Small intestine (tissue), 16 donors: Measurements from ENCODE around the gene VDR. TPM values are rescaled to one million over a fixed set of nuclear protein-coding genes. Genes with fewer than 3 reads are reported as not detected.

Experiments used
- DNase-seq, 2 donors: peaks; one replicate each; pipeline versions ENCODE4 v3.0.0 to v3.0.0-alpha.2; 2013
- FAIRE-seq: peaks from 2 replicates; lab custom pipeline; 2012; peaks lifted over from hg19 to GRCh38; lab: Jason Lieb, UNC
- H3K27ac ChIP-seq, 3 donors: one replicate each; pipeline ENCODE4 v1.5.1; 2013; ENCODE audit warnings: low read length in 2 of 3, mild to moderate bottlenecking in 2 of 3, control low read depth in 1 of 3, inconsistent platforms in 1 of 3, low read depth in 1 of 3, moderate library complexity in 1 of 3
- H3K27me3 ChIP-seq, 3 donors: one replicate each; pipeline ENCODE4 v1.6.1; 2013; ENCODE audit warnings: low read length in 3 of 3, inconsistent platforms in 1 of 3; ENCODE audit not compliant: control insufficient read depth in 3 of 3, insufficient read depth in 3 of 3
- H3K36me3 ChIP-seq, 3 donors: one replicate each; pipeline ENCODE4 v1.6.1; 2013; ENCODE audit warnings: low read length in 3 of 3, inconsistent platforms in 1 of 3, low read depth in 1 of 3, mild to moderate bottlenecking in 1 of 3, moderate library complexity in 1 of 3; ENCODE audit not compliant: control insufficient read depth in 3 of 3, insufficient read depth in 2 of 3
- H3K4me1 ChIP-seq, 3 donors: one replicate each; pipeline ENCODE4 v1.6.1; 2013; ENCODE audit warnings: low read length in 2 of 3, inconsistent platforms in 1 of 3, low read depth in 1 of 3, mild to moderate bottlenecking in 1 of 3, moderate library complexity in 1 of 3; ENCODE audit not compliant: control insufficient read depth in 3 of 3, insufficient read depth in 2 of 3
- H3K4me3 ChIP-seq, 3 donors: one replicate each; pipeline ENCODE4 v1.5.1; 2013; ENCODE audit warnings: low read length in 3 of 3, control low read depth in 1 of 3, inconsistent platforms in 1 of 3, low read depth in 1 of 3, mild to moderate bottlenecking in 1 of 3, moderate library complexity in 1 of 3
- H3K9me3 ChIP-seq, 2 donors: one replicate each; pipeline ENCODE4 v1.6.1; 2013; ENCODE audit warnings: low read depth in 1 of 2, low read length in 1 of 2; ENCODE audit not compliant: control insufficient read depth in 2 of 2, insufficient read depth in 1 of 2
- WGBS, 3 donors: extraction: QIAGEN DNeasy Blood & Tissue Kit; methylation state at CpG; one replicate each; pipeline ENCODE4 v1.1.7; 2013; 5-methylcytosine and 5-hydroxymethylcytosine counted together
- long read RNA-seq, 10 donors: transcript quantifications; one replicate each; lab custom pipeline, GENCODE V29; 2026
- polyA plus RNA-seq, 4 donors: library from polyadenylated mRNA; stranded (reverse) in 3 of 4; unstranded in 1 of 4; fragments of 200-250 nt in 3 of 4; fragments of 120-200 nt in 1 of 4; gene quantifications; one replicate each; pipeline versions ENCODE4 v1.2.1 to v1.2.3, GENCODE V29; 2013
- donor health status: healthy with polysubstance abuse.
- donor health status: control.
- donor health status: control.
- donor health status: Bipolar disorder and iron deficiency.
- donor health status: healthy.

The VDR gene
- 10 to 100 TPM; 16.6 to 61.0 (median 41.9) TPM for polyA plus RNA-seq
- long read RNA-seq, donor 1, full-length matches to known transcripts, result 4 of 4 reads
- long read RNA-seq, donor 1, partial matches to known transcripts, result 0 of 4 reads
- long read RNA-seq, donor 1, other reads (novel, unspliced or antisense), result 0 of 4 reads
- long read RNA-seq, donor 2, full-length matches to known transcripts, result 1 of 1 reads
- long read RNA-seq, donor 2, partial matches to known transcripts, result 0 of 1 reads
- long read RNA-seq, donor 2, other reads (novel, unspliced or antisense), result 0 of 1 reads
- long read RNA-seq, donor 3, result 0 reads
- long read RNA-seq, donor 4, result 0 reads
- long read RNA-seq, donor 5, result 0 reads
- long read RNA-seq, donor 6, full-length matches to known transcripts, result 2 of 2 reads
- long read RNA-seq, donor 6, partial matches to known transcripts, result 0 of 2 reads
- long read RNA-seq, donor 6, other reads (novel, unspliced or antisense), result 0 of 2 reads
- long read RNA-seq, donor 7, result 0 reads
- long read RNA-seq, donor 8, result 0 reads
- long read RNA-seq, donor 9, result 0 reads
- long read RNA-seq, donor 10, result 0 reads

DNA sequence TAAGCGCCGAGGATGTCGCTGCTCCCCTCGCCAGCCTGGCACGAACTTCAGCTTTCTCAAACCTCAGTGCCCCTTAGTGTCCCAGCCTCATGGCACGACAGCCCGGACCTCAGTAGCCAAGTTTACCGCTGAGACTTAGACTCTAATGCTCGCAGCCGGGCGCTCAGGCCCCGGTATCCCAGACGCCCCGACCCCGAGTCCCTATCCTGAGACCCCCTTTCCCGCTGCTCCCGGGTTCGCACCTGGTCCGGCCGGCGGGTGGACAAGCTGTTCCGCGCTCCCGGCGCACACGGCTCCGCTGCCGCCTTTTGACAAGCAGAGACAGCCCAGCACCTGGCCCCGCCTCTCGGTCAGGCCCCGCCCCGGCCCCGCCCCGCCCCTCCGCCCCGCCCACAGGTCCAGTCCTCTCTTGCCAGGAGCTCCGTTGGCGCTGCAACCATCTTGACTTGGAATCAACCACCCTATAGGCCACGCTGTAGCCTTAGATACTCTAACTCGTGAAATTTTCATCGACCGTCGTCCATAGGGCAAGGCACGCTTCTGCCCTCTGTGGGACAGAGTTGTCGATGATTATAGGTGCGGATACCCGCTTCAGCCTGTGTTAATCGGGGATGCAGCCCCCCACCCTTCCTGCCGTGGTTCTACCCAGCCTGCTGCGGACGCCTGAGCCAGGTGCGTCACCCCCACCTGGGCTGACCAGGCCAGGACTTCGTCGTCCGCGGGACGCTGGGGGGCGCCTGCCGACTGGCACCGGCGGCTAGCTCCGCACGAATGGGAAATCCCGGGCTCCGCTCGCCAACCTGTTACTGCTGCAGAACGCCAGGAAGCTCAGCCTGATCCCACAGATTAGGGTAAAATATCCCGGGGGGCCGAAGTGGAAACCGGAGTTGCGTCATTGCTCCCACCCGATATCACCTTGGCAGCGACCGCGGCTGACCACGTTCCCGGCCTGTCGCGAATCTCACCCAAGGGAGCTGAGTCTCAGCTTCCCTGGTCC lies at the start of gene VDR:
Gene VDR (minus strand): TSS at position 282 of the 997 bp plus-strand sequence. CDS start 25,881 bp downstream, outside the sequence.
- Histone ChIP-seq H3K4me3 (peak within 1 kb of the TSS; percentile 42 to 72 (median 68)), H3K36me3 (no peaks in the 10 kb centered on the region), H3K27ac (peak within 1 kb of the TSS; percentile 82 to 94 (median 86)), H3K9me3 (no peaks in the 10 kb centered on the region), H3K4me1 (peaks cover 4 to 56% (median 5%) of the 10 kb centered on the region in 3 donors), H3K27me3 (peaks cover 0 to 7% (median 0%) of the 10 kb centered on the region in 3 donors)
- no peak for FAIRE-seq
- DNase-seq, result peak; percentile 86 to 91
- WGBS, 3 donors, result 1% methylated on average over 78 to 79 of the region's 79 CpGs

DNA sequence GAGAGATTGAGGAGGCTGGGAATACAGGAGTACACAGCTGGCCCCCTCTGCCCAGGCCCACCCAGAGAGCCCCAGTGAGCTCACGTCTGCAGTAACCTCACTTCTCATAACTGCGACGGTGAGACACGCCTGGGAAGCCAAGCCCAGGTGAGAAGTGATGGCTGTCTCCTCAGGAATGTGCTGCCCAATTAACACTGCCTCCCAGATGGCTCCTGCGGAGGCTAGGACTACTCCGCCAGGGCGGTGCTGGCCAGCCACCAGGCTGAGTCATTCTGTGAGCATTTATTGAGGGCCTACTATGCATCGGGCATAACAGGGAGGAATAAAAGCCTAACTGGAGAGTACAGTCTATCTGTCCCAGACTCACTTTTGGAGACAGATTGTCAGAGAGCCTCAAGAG lies 49.3 kb upstream of the VDR start:
- Histone ChIP-seq H3K4me1 (peaks cover 0 to 4% (median 0%) of the 10 kb centered on the region in 3 donors), H3K27me3 (no peaks in the 10 kb centered on the region), H3K9me3 (peaks cover 0 to 10% of the 10 kb centered on the region in 2 donors), H3K36me3 (no peaks in the 10 kb centered on the region), H3K4me3 (no peak overlapping the region), H3K27ac (no peak overlapping the region)
- 67 to 85% (median 77%) methylated on average over 8 of the region's 8 CpGs for WGBS, 3 donors
- DNase-seq (no peak), FAIRE-seq (no peak)

DNA sequence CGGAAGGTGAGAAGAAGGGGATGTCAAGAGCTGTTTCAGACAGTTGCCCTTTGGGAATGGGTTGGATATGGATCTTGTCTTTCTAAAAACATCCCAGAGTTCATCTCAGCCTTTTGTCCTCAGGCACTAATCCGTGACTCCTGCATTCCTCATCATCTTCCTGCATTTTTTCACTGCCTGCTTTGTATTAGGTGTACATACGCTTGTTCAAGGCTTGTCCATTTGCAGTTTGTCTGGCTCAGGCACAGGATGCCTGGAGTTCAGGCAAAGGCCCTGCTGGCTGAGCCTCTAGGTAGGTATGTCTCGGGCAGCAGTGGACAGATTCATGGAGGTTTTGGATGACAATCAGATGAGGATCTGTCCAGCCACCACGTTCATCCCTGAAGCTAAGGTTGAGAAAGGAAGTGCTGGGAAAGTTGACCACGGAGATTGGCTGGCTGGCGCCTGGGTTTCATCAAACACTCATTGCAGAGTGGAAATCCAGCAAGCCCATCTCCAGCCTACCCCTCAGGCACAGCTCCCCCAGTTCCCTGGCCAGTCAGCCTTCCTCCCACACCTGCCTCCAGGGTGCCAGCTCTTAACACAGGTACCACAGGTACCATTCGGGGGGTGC lies 46.2 kb upstream of the VDR start:
- FAIRE-seq, result no peak
- Histone ChIP-seq H3K4me3 (no peak overlapping the region), H3K36me3 (no peaks in the 10 kb centered on the region), H3K27me3 (no peaks in the 10 kb centered on the region), H3K27ac (no peak overlapping the region), H3K4me1 (peaks cover 0 to 4% (median 2%) of the 10 kb centered on the region in 3 donors), H3K9me3 (no peaks in the 10 kb centered on the region)
- 83 to 91% (median 86%) methylated on average over 8 of the region's 8 CpGs for WGBS, 3 donors
- no peak for DNase-seq

DNA sequence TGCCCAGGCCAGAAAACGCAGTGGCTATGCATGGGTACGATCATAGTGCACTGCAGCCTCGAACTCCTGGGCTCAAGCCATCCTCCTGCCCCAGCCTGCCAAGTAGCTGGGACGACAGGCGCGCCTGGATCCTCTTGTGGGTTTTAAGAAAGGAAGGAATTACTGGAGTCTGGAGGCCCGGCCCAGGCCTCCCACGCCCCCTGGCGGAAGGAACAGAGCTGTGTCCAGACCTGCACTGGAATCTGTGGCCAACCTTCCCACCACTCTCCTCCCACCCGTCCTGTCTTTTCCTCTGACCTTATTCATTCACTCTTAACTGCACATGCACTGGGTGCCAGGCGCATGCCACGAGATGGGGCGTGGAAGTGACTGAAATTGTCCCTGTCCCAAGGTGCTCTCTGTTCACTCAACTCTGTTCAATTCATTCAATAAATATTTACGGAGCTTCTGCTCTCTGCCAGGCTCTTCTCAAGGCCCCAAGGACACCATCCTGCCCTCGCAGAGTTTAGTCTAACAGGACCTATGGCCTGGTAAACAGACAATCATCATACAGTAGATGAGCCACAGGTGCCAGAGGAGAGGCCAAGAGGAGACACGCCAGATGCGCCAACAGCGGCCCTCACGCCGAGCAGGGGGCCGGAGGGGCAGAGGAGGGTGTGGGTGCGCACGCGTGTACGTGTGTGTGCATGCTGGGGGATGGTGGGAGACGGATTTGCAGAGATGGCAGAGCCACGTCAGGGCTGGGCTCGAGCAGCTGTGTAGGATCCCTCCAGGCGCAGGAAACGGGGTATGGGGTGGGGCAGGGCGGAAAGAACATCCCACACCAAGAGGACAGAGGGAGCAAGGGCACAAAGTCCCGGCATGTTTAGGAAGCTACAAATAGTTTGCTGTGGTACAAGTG lies 44.9 kb upstream of the VDR start:
- H3K27ac ChIP-seq, result no peak overlapping the region
- no peaks in the 10 kb centered on the region for H3K36me3 ChIP-seq
- H3K27me3 ChIP-seq, result no peaks in the 10 kb centered on the region
- H3K4me3 ChIP-seq, result no peak overlapping the region
- no peaks in the 10 kb centered on the region for H3K9me3 ChIP-seq
- peaks cover 0 to 5% (median 4%) of the 10 kb centered on the region in 3 donors for H3K4me1 ChIP-seq
- 23 to 49% (median 34%) methylated on average over 32 of the region's 32 CpGs for WGBS, 3 donors
- DNase-seq (peak; percentile 88 to 90), FAIRE-seq (no peak)

DNA sequence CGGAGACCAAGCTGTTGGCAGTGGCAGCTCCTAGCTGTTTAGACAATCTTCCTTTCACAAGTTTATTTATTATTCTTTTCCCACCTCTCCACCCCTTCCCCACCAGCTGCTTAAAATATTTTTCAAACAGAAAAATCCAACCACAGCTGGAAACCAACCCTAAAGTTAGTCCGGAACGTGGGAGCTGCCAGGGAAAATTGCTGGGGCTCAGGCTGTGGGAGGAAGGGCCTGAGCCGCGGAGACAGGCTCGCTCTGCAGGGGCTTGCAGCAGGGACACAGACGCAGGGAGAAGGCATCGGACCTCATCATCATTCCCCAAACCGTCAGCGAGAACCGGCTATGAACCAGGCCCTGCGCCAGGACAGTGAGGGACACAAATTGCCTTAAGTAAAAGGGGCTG lies 42.5 kb upstream of the VDR start:
- Histone ChIP-seq H3K4me3 (no peak overlapping the region), H3K9me3 (no peaks in the 10 kb centered on the region), H3K27ac (peak overlapping the region in 2 of 3 donors; percentile 50 to 75), H3K27me3 (no peaks in the 10 kb centered on the region), H3K36me3 (no peaks in the 10 kb centered on the region), H3K4me1 (peaks cover 4 to 13% (median 11%) of the 10 kb centered on the region in 3 donors)
- DNase-seq, result no peak
- no peak for FAIRE-seq
- WGBS, 3 donors, result 50 to 61% (median 54%) methylated on average over 12 of the region's 12 CpGs

DNA sequence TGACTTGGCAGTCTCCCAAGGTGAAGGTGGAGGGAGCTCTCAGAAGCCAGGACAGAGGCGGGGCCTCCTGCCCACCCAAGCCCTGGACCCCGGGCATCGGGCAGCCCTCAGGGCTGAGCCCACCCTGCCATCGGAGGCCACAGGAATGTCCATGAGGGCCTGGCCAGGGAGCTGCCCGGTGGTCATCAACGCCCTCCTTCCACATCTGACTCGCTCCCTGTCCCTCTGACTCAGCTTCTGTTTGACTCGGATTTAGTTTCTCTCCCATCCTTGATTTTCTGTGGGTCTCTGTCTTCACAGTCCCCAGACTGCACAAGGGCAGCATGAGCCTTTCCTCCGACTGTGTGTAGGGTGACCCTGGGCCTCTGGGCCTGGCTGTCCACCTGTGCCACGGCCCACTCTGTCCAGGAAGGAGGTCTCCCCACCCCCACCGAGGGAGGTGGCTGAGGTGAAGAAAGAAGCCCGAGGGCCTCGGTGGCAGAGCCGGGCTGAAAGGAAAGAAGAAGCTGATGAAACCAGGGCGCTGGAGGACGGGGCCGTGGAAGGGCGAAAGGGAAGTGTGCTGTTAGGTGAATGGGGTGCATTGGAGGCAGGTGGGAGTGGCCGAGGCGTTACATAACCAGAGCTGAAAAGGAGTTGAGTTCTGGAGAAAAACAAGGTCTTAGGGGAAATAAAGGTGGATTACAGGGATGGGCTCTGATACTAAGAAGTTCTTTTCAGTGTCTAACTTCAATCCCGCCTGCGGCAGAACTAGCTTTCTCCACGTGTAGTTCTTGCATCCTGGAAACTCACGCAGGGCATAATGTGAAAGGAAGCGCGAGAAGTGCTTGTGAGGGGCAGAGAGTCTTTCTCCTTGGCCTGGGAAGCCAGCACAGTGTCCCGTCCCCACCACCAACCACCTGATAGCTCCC lies 41.9 kb upstream of the VDR start:
- H3K27ac ChIP-seq, result peak overlapping the region in 2 of 3 donors; percentile 50 to 75
- WGBS, 3 donors, result 17 to 50% (median 29%) methylated on average over 27 of the region's 27 CpGs
- H3K9me3 ChIP-seq, result no peaks in the 10 kb centered on the region
- FAIRE-seq (no peak), DNase-seq (peak; percentile 24 to 65)
- H3K27me3 ChIP-seq, result no peaks in the 10 kb centered on the region
- H3K4me3 ChIP-seq, result no peak overlapping the region
- no peaks in the 10 kb centered on the region for H3K36me3 ChIP-seq
- H3K4me1 ChIP-seq, result peaks cover 4 to 18% (median 11%) of the 10 kb centered on the region in 3 donors
